ENCODE data around the gene KDM4D.

Gene KDM4D

DNA sequence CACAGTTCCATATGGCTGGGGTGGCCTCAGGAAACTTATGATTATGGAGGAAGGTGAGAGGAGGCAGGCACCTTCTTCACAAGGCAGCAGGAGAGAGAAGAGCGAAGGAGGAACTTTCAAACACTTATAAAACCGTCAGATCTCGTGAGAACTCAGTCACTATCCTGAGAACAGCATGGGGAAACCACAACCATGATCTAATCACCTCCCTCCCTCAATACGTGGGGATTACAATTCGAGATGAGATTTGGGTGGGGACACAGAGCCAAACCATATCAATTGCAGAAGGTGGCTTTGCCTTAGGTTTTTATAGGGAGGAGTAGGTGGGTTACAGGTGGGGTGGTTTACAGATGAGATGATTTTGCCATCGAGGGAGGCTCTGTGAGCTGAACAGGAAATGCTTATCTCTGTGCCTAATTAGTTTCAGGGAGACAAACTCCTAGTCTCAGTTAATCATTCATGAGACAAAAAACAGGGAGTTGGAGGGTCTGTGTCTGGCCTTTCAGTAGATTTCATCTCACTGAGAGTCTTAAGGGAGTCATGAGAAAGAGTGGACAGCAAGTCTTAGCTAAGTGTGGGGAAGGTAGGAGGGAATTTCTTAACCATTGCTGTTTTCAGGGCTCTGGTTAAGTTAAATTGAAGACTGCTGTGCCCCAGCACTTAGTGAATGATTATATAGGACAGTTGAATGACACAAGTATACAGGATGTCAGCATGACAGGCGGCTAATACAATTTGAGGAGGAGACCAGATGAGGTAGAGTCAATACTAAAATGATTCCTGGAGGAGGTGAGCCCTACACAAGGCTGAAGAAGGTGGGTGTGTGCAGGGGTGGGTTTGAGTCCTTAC is 47.9 kb upstream of the KDM4D start:
- H4K20me1 ChIP-seq (ENCODE audit: low read depth, low read length): no peaks in the 10 kb centered on the region
- no peaks in the 10 kb centered on the region for H3K9me3 ChIP-seq (ENCODE audit: insufficient read depth, low read length)
- no peak overlapping the region for H3K4me3 ChIP-seq (ENCODE audit: insufficient read depth, low read length, poor library complexity, severe bottlenecking)
- no peaks in the 10 kb centered on the region for H3K27me3 ChIP-seq (ENCODE audit: low read length)
- H3K4me2 ChIP-seq (ENCODE audit: low read depth, low read length, poor library complexity, severe bottlenecking): no peak overlapping the region
- H3F3A ChIP-seq (ENCODE audit: insufficient read depth): no peaks in the 10 kb centered on the region
- no peak overlapping the region for H3K27ac ChIP-seq (ENCODE audit: low read depth, low read length)
- no peaks in the 10 kb centered on the region for H3K79me2 ChIP-seq (ENCODE audit: insufficient read depth, low read length)
- H3K36me3 ChIP-seq (ENCODE audit: low read length): no peaks in the 10 kb centered on the region
- TF ChIP-seq EZH2phosphoT487 (conservative IDR thresholded peaks at IDR 0.05; ENCODE audit: low read length): no peak
- TF ChIP-seq, protein P1, sequence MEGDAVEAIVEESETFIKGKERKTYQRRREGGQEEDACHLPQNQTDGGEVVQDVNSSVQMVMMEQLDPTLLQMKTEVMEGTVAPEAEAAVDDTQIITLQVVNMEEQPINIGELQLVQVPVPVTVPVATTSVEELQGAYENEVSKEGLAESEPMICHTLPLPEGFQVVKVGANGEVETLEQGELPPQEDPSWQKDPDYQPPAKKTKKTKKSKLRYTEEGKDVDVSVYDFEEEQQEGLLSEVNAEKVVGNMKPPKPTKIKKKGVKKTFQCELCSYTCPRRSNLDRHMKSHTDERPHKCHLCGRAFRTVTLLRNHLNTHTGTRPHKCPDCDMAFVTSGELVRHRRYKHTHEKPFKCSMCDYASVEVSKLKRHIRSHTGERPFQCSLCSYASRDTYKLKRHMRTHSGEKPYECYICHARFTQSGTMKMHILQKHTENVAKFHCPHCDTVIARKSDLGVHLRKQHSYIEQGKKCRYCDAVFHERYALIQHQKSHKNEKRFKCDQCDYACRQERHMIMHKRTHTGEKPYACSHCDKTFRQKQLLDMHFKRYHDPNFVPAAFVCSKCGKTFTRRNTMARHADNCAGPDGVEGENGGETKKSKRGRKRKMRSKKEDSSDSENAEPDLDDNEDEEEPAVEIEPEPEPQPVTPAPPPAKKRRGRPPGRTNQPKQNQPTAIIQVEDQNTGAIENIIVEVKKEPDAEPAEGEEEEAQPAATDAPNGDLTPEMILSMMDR (IDR thresholded peaks at IDR 0.05; ENCODE audit: insufficient read depth, low read length, poor library complexity, severe bottlenecking): no peak
- H3K9me2 ChIP-seq (replicated peaks; ENCODE audit: insufficient read depth, low read length): no peaks in the 10 kb centered on the region
- H3K9ac ChIP-seq (ENCODE audit: low read length): no peak overlapping the region
- H2AFZ ChIP-seq (ENCODE audit: low read depth, low read length, severe bottlenecking): no peak overlapping the region

DNA sequence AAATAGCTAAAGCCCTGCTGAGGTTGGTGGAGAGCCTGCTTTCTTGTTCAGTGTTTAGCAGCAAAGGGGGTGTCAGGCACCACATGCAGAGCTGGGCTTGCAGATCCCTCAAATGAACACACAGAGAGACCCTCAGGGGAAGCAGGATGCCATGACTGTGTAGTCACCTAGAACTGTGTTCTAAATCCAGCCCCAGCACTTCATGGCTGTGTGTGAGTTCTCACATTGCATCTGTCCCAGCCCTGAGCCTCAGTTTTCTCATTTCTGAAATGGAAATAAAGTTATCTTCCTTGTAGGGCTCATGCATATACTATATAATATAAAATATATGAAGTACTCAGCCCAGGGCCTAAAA is 47.3 kb upstream of the KDM4D start:
- Histone ChIP-seq H3K4me3 (ENCODE audit: insufficient read depth, low read length, poor library complexity, severe bottlenecking) (no peak overlapping the region), H3K36me3 (ENCODE audit: low read length) (no peaks in the 10 kb centered on the region), H3K4me2 (ENCODE audit: low read depth, low read length, poor library complexity, severe bottlenecking) (no peak overlapping the region), H3K9ac (ENCODE audit: low read length) (no peak overlapping the region), H3K27me3 (ENCODE audit: low read length) (no peaks in the 10 kb centered on the region), H3F3A (ENCODE audit: insufficient read depth) (no peaks in the 10 kb centered on the region), H4K20me1 (ENCODE audit: low read depth, low read length) (no peaks in the 10 kb centered on the region), H3K79me2 (ENCODE audit: insufficient read depth, low read length) (no peaks in the 10 kb centered on the region), H3K9me3 (ENCODE audit: insufficient read depth, low read length) (no peaks in the 10 kb centered on the region), H2AFZ (ENCODE audit: low read depth, low read length, severe bottlenecking) (no peak overlapping the region), H3K27ac (ENCODE audit: low read depth, low read length) (no peak overlapping the region), H3K9me2 (replicated peaks; ENCODE audit: insufficient read depth, low read length) (no peaks in the 10 kb centered on the region)
- TF ChIP-seq, protein P1 (IDR thresholded peaks at IDR 0.05; ENCODE audit: insufficient read depth, low read length, poor library complexity, severe bottlenecking): no peak
- no peak for TF ChIP-seq EZH2phosphoT487 (conservative IDR thresholded peaks at IDR 0.05; ENCODE audit: low read length)

DNA sequence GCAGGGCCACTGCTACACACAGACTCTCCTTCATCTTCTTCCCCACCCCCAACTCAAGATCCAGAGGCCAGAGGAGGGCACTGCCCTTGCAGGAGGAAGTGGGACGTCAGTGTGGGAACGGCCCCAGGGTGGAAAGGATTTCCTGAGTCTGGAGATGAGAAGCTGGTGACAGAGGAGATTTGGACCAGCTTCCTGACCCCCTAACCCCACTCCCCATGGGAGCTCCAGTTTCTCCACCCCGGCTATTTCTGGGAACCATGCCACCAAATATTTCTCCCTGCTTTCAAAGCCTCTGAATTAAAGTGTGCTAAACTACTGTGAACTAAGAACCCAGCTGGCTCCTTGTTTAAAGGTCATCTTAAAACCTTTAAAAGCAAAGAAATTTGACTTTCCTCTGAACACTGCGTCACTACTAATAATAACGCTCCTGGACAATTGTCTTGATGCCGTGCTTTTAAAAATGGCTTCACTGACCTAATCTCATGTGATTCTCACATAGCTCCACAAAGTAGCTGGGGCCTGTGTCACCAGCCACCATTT is 46.7 kb upstream of the KDM4D start:
- Histone ChIP-seq H3K9me2 (replicated peaks; ENCODE audit: insufficient read depth, low read length) (no peaks in the 10 kb centered on the region), H3K27ac (ENCODE audit: low read depth, low read length) (no peak overlapping the region), H3K9ac (ENCODE audit: low read length) (no peak overlapping the region), H3K79me2 (ENCODE audit: insufficient read depth, low read length) (no peaks in the 10 kb centered on the region), H4K20me1 (ENCODE audit: low read depth, low read length) (no peaks in the 10 kb centered on the region), H3K4me3 (ENCODE audit: insufficient read depth, low read length, poor library complexity, severe bottlenecking) (no peak overlapping the region), H3K9me3 (ENCODE audit: insufficient read depth, low read length) (no peaks in the 10 kb centered on the region), H2AFZ (ENCODE audit: low read depth, low read length, severe bottlenecking) (no peak overlapping the region), H3K4me2 (ENCODE audit: low read depth, low read length, poor library complexity, severe bottlenecking) (no peak overlapping the region), H3K27me3 (ENCODE audit: low read length) (no peaks in the 10 kb centered on the region), H3K36me3 (ENCODE audit: low read length) (no peaks in the 10 kb centered on the region), H3F3A (ENCODE audit: insufficient read depth) (no peaks in the 10 kb centered on the region)
- TF ChIP-seq EZH2phosphoT487 (conservative IDR thresholded peaks at IDR 0.05; ENCODE audit: low read length): no peak

Data from SU-DHL-6 (cell line).